Ishikawa (cell line): ENCODE results near the gene ZCCHC24.

ENCODE experiments used
- CEBPB ChIP-seq: IDR thresholded peaks from 2 replicates; pipeline ENCODE4 v1.6.1; 2012
- CREB1 ChIP-seq: IDR thresholded peaks from 2 replicates; pipeline ENCODE4 v1.6.1; 2012; ENCODE audit warnings: low read depth
- EGR1 ChIP-seq: IDR thresholded peaks from 2 replicates; pipeline ENCODE4 v1.6.1; 2012
- EP300 ChIP-seq: IDR thresholded peaks from 2 replicates; pipeline ENCODE4 v1.6.1; 2012; ENCODE audit warnings: borderline replicate concordance
- FOXM1 ChIP-seq: IDR thresholded peaks from 2 replicates; pipeline ENCODE4 v1.6.1; 2012; ENCODE audit warnings: low read depth, borderline replicate concordance
- MAX ChIP-seq: IDR thresholded peaks from 2 replicates; pipeline ENCODE4 v1.6.1; 2012
- NFIC ChIP-seq: IDR thresholded peaks from 2 replicates; pipeline ENCODE4 v1.6.1; 2012
- RAD21 ChIP-seq: IDR thresholded peaks from 2 replicates; pipeline ENCODE4 v1.6.1; 2012; ENCODE audit warnings: low read depth
- TAF1 ChIP-seq: IDR thresholded peaks from 2 replicates; pipeline ENCODE4 v1.6.1; 2012; ENCODE audit warnings: low read depth, mild to moderate bottlenecking
- TCF12 ChIP-seq: IDR thresholded peaks from 2 replicates; pipeline ENCODE4 v1.6.1; 2012; ENCODE audit warnings: low read depth
- TEAD4 ChIP-seq: IDR thresholded peaks from 2 replicates; pipeline ENCODE4 v1.6.1; 2012
- YY1 ChIP-seq: IDR thresholded peaks from 2 replicates; pipeline ENCODE4 v1.6.1; 2012; ENCODE audit warnings: low read depth
- ZBTB7A ChIP-seq: IDR thresholded peaks from 2 replicates; pipeline ENCODE4 v1.6.1; 2012; ENCODE audit warnings: low read depth
- TF ChIP-seq, protein P1 (sequence below): IDR thresholded peaks from 2 replicates; pipeline ENCODE4 v1.6.1; 2012; ENCODE audit warnings: low read depth, mild to moderate bottlenecking
- TF ChIP-seq, protein P2 (sequence below): IDR thresholded peaks from 2 replicates; pipeline ENCODE4 v1.6.1; 2012

Gene ZCCHC24

GRCh38 chr10:79483948-79484347 is 38.5 kb upstream of the ZCCHC24 start:
- TF ChIP-seq FOXM1 (no peak), TEAD4 (no peak), YY1 (no peak), MAX (no peak), TAF1 (no peak), CREB1 (no peak), ZBTB7A (no peak), EP300 (no peak), NFIC (no peak)
- TF ChIP-seq, protein P1, sequence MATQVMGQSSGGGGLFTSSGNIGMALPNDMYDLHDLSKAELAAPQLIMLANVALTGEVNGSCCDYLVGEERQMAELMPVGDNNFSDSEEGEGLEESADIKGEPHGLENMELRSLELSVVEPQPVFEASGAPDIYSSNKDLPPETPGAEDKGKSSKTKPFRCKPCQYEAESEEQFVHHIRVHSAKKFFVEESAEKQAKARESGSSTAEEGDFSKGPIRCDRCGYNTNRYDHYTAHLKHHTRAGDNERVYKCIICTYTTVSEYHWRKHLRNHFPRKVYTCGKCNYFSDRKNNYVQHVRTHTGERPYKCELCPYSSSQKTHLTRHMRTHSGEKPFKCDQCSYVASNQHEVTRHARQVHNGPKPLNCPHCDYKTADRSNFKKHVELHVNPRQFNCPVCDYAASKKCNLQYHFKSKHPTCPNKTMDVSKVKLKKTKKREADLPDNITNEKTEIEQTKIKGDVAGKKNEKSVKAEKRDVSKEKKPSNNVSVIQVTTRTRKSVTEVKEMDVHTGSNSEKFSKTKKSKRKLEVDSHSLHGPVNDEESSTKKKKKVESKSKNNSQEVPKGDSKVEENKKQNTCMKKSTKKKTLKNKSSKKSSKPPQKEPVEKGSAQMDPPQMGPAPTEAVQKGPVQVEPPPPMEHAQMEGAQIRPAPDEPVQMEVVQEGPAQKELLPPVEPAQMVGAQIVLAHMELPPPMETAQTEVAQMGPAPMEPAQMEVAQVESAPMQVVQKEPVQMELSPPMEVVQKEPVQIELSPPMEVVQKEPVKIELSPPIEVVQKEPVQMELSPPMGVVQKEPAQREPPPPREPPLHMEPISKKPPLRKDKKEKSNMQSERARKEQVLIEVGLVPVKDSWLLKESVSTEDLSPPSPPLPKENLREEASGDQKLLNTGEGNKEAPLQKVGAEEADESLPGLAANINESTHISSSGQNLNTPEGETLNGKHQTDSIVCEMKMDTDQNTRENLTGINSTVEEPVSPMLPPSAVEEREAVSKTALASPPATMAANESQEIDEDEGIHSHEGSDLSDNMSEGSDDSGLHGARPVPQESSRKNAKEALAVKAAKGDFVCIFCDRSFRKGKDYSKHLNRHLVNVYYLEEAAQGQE, result no peak
- TF ChIP-seq, protein P2, sequence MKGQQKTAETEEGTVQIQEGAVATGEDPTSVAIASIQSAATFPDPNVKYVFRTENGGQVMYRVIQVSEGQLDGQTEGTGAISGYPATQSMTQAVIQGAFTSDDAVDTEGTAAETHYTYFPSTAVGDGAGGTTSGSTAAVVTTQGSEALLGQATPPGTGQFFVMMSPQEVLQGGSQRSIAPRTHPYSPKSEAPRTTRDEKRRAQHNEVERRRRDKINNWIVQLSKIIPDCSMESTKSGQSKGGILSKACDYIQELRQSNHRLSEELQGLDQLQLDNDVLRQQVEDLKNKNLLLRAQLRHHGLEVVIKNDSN, result no peak

DNA sequence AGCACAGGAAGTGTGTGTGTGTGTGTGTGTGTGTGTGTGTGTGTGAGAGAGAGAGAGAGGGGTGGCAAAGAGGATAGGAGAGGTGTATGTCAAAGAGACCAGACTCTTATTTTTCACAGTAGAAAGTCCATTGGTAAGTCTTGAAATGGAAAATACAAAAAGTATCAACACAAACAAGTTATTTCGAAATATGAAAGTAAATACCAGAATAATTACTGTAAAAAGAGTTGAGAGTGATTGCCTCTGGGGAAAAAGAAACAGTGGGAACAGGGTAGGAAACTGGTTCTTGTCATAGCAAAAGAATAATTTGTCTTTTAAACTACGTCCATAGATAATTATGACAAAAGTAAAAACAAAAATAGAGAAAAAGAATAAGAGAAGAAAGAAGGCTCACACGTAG is 37.9 kb upstream of the ZCCHC24 start:
- TF ChIP-seq CEBPB (no peak), MAX (no peak), YY1 (no peak), TAF1 (no peak), ZBTB7A (no peak), EGR1 (no peak), EP300 (no peak), TCF12 (no peak)

DNA sequence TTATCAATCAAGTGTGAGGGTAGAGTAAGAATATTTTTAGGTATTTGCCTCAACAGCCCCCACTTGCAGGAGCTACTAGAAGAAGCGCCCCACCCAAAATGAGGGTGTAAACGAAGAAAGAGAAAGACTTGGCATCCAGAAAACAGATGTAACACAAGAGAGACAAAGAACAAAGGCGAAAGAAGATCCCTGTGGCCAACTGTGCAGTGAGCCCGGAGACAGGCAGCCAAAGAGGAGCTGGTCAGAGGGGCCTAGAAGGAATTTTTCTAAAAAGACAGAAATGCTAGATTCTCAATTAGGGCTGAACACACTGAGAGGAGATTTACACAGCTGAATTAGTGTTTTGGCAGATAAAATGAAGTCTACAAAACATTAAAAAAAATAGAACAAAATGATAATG is 37.3 kb upstream of the ZCCHC24 start:
- TF ChIP-seq YY1, result no peak
- TF ChIP-seq MAX, result no peak
- TF ChIP-seq EGR1, result no peak
- TF ChIP-seq, protein P1, result no peak
- no peak for TF ChIP-seq TCF12
- TF ChIP-seq CREB1, result no peak
- TF ChIP-seq TEAD4, result no peak
- TF ChIP-seq CEBPB, result no peak
- TF ChIP-seq ZBTB7A, result no peak
- TF ChIP-seq EP300, result no peak
- no peak for TF ChIP-seq FOXM1
- TF ChIP-seq TAF1, result no peak

- TF ChIP-seq EGR1 (no peak), TAF1 (no peak), TEAD4 (no peak), ZBTB7A (no peak), RAD21 (no peak), NFIC (no peak), TCF12 (no peak), CEBPB (no peak), EP300 (no peak)
- TF ChIP-seq, protein P2, result no peak
- TF ChIP-seq, protein P1, result no peak
These were observed 36.9 kb upstream of the ZCCHC24 start for GRCh38 chr10:79482304-79482703.
